NCI-H2196 (cell line): ENCODE measurements around the gene CCNK.

ENCODE experiments used
- DNase-seq: peaks from one replicate; lab custom pipeline; 2025; ENCODE audit not compliant: unreplicated experiment; lab: John Stamatoyannopoulos, UW

Gene CCNK

GRCh38 chr14:99550387-99550992, 69.3 kb downstream of the CCNK start:
- DNase-seq: no peak

- no peak for DNase-seq
These were observed 70.1 kb downstream of the CCNK start for GRCh38 chr14:99551034-99551922.

DNA sequence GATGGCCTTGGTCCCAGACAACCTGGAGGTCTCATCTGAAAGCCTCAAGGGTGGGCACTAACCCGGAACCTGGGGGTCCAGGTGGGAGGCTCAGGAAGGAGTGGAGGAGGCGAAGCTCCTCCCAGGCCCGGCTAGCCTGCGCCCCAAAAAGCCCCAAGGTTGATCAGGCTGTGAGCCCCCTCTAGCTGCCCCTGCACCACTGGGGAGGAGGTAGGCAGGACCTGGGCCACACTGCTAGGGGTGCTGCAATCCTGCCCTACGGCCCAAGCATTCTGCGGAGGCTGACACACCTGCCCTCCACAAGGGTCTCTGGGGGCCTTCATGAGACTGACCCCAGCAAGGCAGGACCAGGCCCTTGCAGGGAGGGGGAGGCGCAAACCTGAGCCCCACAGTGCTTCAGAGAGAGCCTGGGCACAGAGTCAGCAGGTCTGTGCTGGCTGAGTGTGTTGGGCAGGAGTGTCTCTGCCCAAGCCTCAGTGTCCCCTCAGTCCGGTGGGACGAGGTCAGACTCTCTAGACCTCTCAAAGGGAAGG, 70.9 kb downstream of the CCNK start:
- DNase-seq: no peak

GRCh38 chr14:99552572-99553216, 71.5 kb downstream of the CCNK start:
- no peak for DNase-seq

DNA sequence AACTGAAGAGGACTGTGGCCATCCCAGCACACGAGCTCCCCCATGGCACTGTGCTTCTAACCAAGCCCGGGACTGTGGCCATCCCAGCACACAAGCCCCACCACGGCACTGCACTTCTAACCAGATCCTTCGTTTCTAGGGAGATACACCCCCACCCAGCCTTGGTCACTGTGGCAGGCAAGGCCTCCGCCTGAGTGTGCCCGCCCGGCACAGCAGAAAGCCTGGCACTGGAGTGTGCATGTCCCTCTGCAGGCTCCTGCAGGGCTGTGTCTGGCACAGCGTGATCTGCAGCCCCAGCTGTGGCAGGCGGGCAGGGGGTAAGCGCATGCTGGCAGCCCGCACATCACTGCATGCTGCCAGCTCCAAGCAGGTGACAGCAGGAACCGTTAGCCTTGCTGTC, 73.0 kb downstream of the CCNK start:
- DNase-seq: no peak

GRCh38 chr14:99554757-99555531, 73.7 kb downstream of the CCNK start:
- DNase-seq: peak; percentile 5

- DNase-seq: no peak
These were observed 75.1 kb downstream of the CCNK start for GRCh38 chr14:99556134-99556791.

DNA sequence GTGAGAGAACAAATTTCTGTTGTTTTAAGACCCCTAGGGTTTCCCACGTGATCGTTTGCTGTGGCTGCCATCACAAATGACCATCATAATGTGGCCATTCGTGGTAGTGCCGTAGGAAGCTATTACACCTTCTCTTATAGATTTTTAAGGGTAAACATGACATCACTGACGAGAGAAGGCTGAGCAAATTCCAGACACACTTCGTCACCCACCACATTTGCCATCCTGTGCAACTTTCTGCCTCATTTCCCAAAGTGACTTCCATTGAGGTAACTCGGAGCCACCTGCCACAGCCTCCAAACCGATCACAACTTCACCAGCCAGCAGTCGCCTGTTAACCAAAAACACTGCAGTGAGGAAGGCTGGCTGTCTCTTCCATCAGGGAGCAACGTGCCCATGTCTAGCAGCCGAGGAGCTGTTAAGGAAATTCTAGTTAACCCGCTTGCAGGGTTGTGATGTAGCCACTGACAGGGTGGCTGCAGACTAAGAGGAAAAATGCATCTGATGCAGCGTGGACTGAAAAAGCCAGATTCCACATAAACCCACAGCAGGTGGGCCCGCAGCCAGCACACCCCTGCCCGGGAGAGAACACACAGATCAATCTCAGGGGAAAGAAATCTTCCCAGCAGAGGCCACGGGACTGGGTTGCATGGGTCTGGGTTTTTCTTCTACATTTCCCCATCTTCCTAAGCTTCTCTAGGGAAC, 78.2 kb downstream of the CCNK start:
- no peak for DNase-seq

DNA sequence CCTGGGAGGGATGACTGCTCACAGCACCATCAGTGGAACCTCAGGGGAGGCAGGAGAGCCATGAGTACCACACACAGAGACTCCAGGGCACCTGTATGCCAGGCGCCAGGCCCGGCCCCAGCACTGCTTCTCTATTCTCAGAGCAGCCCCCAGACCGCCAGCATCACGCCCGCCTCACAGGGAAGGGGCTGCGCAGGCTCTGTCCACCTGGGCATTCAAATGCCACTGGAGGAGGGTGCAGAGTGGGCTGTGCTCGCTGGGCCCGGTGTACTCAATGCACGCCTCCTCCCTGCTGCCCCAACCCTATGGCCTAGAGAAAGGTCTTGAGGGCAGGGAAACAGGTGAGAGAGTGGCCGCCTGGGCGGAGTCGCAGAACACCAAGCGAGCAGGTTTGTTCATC, 79.2 kb downstream of the CCNK start:
- DNase-seq: no peak

DNA sequence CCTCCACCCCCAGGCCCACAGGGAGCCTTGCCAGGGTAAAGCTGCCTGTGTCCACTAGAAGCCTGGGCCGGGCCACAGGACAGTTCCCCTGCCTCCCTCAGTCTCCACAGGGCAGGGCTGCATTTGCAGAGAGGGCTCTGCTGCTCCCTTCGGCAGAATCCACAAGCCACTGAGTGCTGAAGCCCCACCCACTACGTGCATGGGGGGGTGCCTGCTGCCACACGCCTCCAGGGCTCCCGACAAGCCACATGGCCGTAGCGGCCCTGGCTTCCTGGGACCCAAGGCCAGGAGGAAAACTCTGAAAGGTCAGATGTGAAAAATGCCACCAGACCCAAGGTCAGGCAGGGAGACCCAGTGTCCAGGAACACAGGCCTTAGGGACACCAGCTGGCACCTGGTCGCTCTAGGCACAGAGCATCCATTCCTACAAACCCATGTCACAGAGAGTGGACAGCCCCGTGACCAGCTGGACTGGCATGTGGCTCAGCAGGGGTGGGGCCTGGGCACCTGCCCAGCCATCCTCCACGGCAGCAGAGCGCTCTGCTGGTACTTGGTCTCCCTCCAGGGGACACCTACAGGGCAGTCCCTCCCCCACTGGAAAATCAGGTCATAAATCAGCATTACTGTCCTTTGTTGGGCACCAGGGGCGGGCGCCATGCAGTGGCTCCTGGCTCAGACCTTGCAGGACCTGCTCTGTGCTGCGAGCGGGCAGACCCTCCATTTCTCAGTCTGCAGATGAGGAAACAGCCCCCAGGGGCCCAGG, 79.9 kb downstream of the CCNK start:
- DNase-seq: peak; percentile 28

DNA sequence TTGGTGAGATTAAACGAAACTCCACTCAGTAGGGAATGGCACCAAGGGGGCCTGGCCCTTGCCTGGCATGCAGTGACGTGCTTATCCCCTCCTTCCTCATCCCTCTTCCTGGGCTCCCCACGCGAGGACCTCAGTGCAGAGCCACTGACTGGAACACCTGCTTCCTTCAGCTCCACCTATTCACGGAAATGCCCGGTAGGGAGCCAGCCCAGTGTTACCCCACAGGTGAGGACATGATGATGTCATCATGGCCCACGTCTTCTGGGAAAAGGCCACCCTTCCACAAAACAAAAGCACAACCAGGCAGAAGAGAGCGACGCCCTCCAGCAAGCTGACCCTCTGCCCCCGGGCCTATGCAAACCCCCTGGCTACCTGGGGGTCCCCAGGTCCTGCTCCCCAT, 80.7 kb downstream of the CCNK start:
- peak; percentile 18 for DNase-seq
